Pancreas (tissue), 10 donors: Measurements from ENCODE around the gene KATNAL1. TPM values are rescaled to one million over a fixed set of nuclear protein-coding genes. Genes with fewer than 3 reads are reported as not detected.
A peak's percentile ranks its signal among the peaks of the same experiment; 100 is the strongest.

ENCODE experiments used
- ATAC-seq, 4 donors: fragments of 200-7000 bp; cut with Tn5 transposase; one replicate each; pipeline versions ENCODE4 v1.8.0 to v1.9.1; 2020; ENCODE audit warnings: mild to moderate bottlenecking in 4 of 4, moderate library complexity in 4 of 4
- DNase-seq, 6 donors: peaks; one replicate each; pipeline ENCODE4 v3.0.0-alpha.2; 2020
- FAIRE-seq: peaks from 2 replicates; lab custom pipeline; 2012; peaks lifted over from hg19 to GRCh38; lab: Jason Lieb, UNC
- H3K27ac ChIP-seq, 4 donors: fragments of 200-600 bp; sonication (generic); 1 replicate in 3 of 4; 2 replicates in 1 of 4; pipeline versions ENCODE4 v1.5.0 to v1.8.0; 2020
- H3K27me3 ChIP-seq, 4 donors: fragments of 200-600 bp; one replicate each; pipeline ENCODE4 v1.8.0; 2021
- H3K36me3 ChIP-seq, 3 donors: fragments of 200-600 bp; sonication (generic) in 1 of 3; one replicate each; pipeline versions ENCODE4 v1.5.0 to v1.8.0; 2020 to 2021
- H3K4me1 ChIP-seq, 3 donors: fragments of 200-600 bp; one replicate each; pipeline ENCODE4 v1.8.0; 2021
- H3K4me3 ChIP-seq, 4 donors: fragments of 200-600 bp; sonication (generic) in 2 of 4; one replicate each; pipeline versions ENCODE4 v1.5.0 to v1.8.0; 2020 to 2021
- H3K9me3 ChIP-seq, 4 donors: fragments of 200-600 bp; one replicate each; pipeline ENCODE4 v1.8.0; 2021
- CTCF ChIP-seq, 4 donors: fragments of 200-600 bp; sonication (generic) in 3 of 4; IDR thresholded peaks; one replicate each; pipeline versions ENCODE4 v1.5.0 to v1.8.0; 2021; ENCODE audit warnings: antibody characterized with exemption in 4 of 4
- WGBS, 2 donors: extraction: QIAGEN DNeasy Blood & Tissue Kit; methylation state at CpG; one replicate each; pipeline ENCODE4 v1.1.7; 2013; 5-methylcytosine and 5-hydroxymethylcytosine counted together
- intact Hi-C, 3 donors: fragments of 100-400 bp; cut with DNase I; formaldehyde crosslinking; loops; one replicate each; pipeline versions ENCODE4 v1.11.1 to v1.14.2; 2022
- polyA plus RNA-seq, 2 donors: library from polyadenylated mRNA; stranded (reverse); fragments of 200-250 nt; gene quantifications; one replicate each; pipeline ENCODE4 v1.2.3, GENCODE V29; 2013
- total RNA-seq, 6 donors: library from RNA; stranded (reverse); fragmentation: NEBNext Ultra II Directional in 4 of 6; extraction: Animal tissue kit (Norgen Biotek cat#: 25700) in 4 of 6; gene quantifications; one replicate each; pipeline versions ENCODE4 v1.2.1 to v1.2.4, GENCODE V29; 2021 to 2023
- donor health status: healthy with polysubstance abuse.
- donor health status: DM: no; HTN: no; CAD: no; lungs with moderate emphysema.
- donor health status: DM: no; HTN: no; CAD: no.
- donor health status: control.
- donor health status: control.
- donor health status: Bipolar disorder and iron deficiency.
- donor health status: DM: yes; HTN: yes; CAD: no.
- donor health status: DM: no; HTN: no; CAD: no.
- donor health status: DM: no; HTN: no; CAD: no.
- donor health status: DM: yes; HTN: yes; CAD: no.

KATNAL1 gene
- total and polyA plus RNA-seq, 8 donors: 1.1 to 9.3 (median 2.6) TPM

DNA sequence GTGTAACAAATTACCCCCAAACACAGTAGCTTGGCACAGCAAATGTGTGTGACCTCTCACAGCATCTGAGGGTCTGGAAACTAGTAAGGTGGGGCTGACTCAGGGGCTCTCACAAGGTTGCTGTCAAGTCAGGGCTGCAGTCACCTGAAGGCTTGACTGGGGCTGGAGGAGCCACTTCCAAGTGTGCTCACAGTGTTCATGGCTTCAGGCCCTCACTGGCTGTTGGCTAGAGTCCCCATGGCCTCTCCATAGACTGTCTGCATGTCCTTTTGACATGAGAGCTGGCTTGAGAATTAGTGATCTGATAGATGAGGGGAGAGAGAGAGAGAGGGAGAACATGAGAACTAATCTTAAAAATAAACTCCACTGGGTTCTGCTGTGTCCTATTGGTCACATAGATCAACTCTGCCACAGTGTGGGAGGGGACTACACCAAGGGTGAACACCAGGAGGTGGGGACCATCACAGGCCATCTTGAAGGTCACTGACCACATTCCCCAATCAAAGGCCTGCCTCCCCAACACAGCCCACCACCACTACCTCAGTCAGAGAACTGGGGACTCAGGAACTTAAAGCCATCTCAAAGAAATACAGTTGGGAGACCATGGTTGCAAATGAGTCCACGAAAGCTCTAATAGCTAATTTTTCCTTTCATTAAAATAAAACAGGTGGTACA is 38.2 kb upstream of the KATNAL1 start:
- TF ChIP-seq CTCF (IDR thresholded peaks at IDR 0.05): no peak
- Histone ChIP-seq H3K4me1 (peaks cover 0 to 16% (median 8%) of the 10 kb centered on the region in 3 donors), H3K27ac (no peak overlapping the region), H3K36me3 (no peaks in the 10 kb centered on the region), H3K27me3 (no peaks in the 10 kb centered on the region), H3K9me3 (no peaks in the 10 kb centered on the region), H3K4me3 (no peak overlapping the region)
- 78 to 90% methylated on average over 1 of the region's 1 CpG for WGBS, 2 donors
- intact Hi-C loops: no loop called here
- no peak for ATAC-seq
- DNase-seq: no peak
- no peak for FAIRE-seq

- ATAC-seq (peak; percentile 88 to 95 (median 92)), FAIRE-seq (no peak), DNase-seq (peak; percentile 62 to 78 (median 76))
- intact Hi-C loops: no loop called here
- H3K27ac ChIP-seq: peak overlapping the region in 3 of 4 donors; percentile 24 to 56 (median 55)
- no peak overlapping the region for H3K4me3 ChIP-seq
- H3K36me3 ChIP-seq: no peaks in the 10 kb centered on the region
- 22 to 27% methylated on average over 9 of the region's 9 CpGs for WGBS, 2 donors
- peaks cover 0 to 25% (median 8%) of the 10 kb centered on the region in 3 donors for H3K4me1 ChIP-seq
- H3K9me3 ChIP-seq: no peaks in the 10 kb centered on the region
- TF ChIP-seq CTCF (IDR thresholded peaks at IDR 0.05): no peak
- no peaks in the 10 kb centered on the region for H3K27me3 ChIP-seq
These were observed 34.6 kb upstream of the KATNAL1 start for GRCh38 chr13:30341815-30342570.

DNA sequence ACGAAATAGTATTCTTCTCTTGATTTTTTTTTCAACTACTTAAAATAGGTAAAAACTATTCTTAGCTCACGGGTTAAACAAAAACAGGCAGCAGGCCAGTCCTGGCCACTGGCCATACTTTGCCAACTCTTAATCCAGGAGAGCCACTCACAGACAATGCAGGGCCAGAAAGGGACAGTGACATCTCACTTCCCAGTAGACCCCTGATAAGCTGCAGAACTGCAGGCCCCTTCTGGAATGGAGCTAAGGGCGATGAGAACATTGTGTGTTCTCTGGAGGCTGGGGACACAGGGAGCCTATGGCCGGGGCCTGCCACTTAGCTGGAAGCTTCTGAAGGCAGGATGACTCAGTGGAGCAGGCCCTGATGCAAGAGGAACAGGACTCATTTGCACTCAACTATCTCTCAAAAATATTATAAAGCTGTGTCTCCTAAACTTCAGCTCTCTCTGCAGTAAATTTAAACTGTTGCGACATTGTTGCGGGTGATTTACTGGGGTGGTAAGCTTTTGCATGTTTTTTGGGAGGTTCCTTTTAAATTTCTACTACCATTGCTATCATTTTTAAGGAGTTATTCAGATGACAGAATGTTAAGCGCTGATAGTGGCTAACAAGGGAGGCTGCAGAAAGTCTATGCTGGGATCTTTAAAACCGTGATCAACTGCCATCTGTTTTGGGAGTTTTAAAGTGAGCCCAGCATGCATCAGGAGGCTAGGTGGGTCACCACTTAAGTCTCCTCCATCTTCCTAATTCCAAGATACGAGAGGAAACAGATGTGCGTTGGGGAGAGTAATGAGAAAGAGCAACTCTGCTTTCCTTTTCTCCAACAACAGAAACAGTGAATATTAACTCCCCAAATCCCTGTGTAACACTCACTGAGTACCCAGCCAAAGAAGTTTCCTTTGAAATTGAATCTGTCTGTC is 33.2 kb upstream of the KATNAL1 start:
- Histone ChIP-seq H3K9me3 (no peaks in the 10 kb centered on the region), H3K36me3 (no peaks in the 10 kb centered on the region), H3K4me3 (no peak overlapping the region), H3K4me1 (peaks cover 0 to 25% (median 8%) of the 10 kb centered on the region in 3 donors), H3K27ac (peak overlapping the region in 1 of 4 donors; percentile 14), H3K27me3 (no peaks in the 10 kb centered on the region)
- WGBS, 2 donors: 60 to 70% methylated on average over 10 of the region's 10 CpGs
- FAIRE-seq (no peak), DNase-seq (peak in 1 of 6 donors; percentile 27), ATAC-seq (peak; percentile 19 to 70 (median 53))
- intact Hi-C loops: no loop called here
- TF ChIP-seq CTCF (IDR thresholded peaks at IDR 0.05): no peak

DNA sequence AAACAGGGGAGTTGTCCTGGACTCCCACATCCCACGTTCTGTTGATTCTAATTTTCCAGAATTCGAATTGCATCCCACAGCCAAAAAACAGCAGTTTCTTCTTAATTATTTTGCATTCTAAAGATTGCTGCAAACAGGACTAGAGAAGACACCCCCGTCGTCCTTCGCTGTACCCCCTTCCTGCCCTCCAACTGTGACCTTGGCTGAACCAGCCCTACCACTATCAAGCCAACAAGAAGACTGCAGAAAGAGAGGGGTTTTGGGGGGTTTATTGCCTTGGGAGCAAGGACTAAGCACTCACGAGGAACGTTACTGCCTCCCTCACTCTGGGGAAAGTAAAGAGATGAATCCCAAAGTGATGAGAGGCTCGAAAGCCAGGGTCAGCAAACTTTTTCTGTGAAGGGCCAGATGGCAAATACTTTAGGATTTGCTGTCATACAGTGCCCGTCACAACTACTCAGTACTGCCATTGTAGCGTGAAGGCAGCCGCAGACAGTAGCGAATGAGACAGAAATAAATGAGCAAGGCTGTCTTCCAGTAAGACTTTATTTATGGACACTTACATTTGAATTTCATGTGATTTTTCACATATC is 32.5 kb upstream of the KATNAL1 start:
- no peak for DNase-seq
- H3K4me1 ChIP-seq: peaks cover 0 to 25% (median 8%) of the 10 kb centered on the region in 3 donors
- H3K27ac ChIP-seq: peak overlapping the region in 1 of 4 donors; percentile 14
- intact Hi-C loops: no loop called here
- TF ChIP-seq CTCF (IDR thresholded peaks at IDR 0.05): no peak
- no peaks in the 10 kb centered on the region for H3K36me3 ChIP-seq
- FAIRE-seq: no peak
- H3K9me3 ChIP-seq: no peaks in the 10 kb centered on the region
- H3K4me3 ChIP-seq: no peak overlapping the region
- no peaks in the 10 kb centered on the region for H3K27me3 ChIP-seq
- WGBS, 2 donors: 44 to 50% methylated on average over 12 of the region's 12 CpGs
- ATAC-seq: peak in 1 of 4 donors; percentile 36
